IMR-90 (cell line): ENCODE results near the gene DPM1. TPM values are rescaled to one million over a fixed set of nuclear protein-coding genes. Genes with fewer than 3 reads are reported as not detected.

Source experiments
- ATAC-seq: fragments of 200-7000 bp; cut with Tn5 transposase; 2 replicates; pipeline ENCODE4 v1.9.1; 2020; ENCODE audit warnings: low read depth, mild to moderate bottlenecking, moderate library complexity
- BruUV-seq: library from RNA; stranded (reverse); fragments of 400-500 nt; replicated peaks from 2 replicates; lab custom pipeline; 2021; lab: Mats Ljungman, UMichigan
- CTCF ChIA-PET: fragments of 300-600 bp; formaldehyde crosslinking; extraction: SDS; loops from one replicate; lab custom pipeline; 2021; ENCODE audit warnings: antibody characterized with exemption; lab: Yijun Ruan, JAX
- POLR2A ChIA-PET: fragments of 300-600 bp; sonication (Branson Sonifier 250); formaldehyde crosslinking; loops from one replicate; lab custom pipeline; 2022; ENCODE audit warnings: antibody characterized with exemption; ENCODE audit not compliant: unreplicated experiment; lab: Charles Lee
- DNase-seq: peaks from one replicate; pipeline ENCODE4 v3.0.0; 2013
- H2AFZ ChIP-seq: replicated peaks from 2 replicates; pipeline ENCODE3; 2013; ENCODE audit warnings: low read length, mild to moderate bottlenecking; ENCODE audit not compliant: poor library complexity
- H2AK5ac ChIP-seq: 2 replicates; pipeline ENCODE4 v1.6.1; 2013; ENCODE audit warnings: low read depth, low read length, inconsistent platforms
- H2AK9ac ChIP-seq: replicated peaks from 2 replicates; pipeline ENCODE3; 2013; ENCODE audit warnings: mild to moderate bottlenecking, low read depth, low read length, moderate library complexity; ENCODE audit not compliant: poor library complexity
- H2BK120ac ChIP-seq: 2 replicates; pipeline ENCODE4 v1.6.1; 2013; ENCODE audit warnings: low read depth, low read length, inconsistent platforms
- H2BK15ac ChIP-seq: 3 replicates; pipeline ENCODE4 v1.6.1; 2013; ENCODE audit warnings: low read depth, low read length, inconsistent platforms
- H2BK20ac ChIP-seq: 2 replicates; pipeline ENCODE4 v1.6.1; 2013; ENCODE audit warnings: low read depth, mild to moderate bottlenecking, inconsistent platforms, low read length, moderate library complexity
- H2BK5ac ChIP-seq: 2 replicates; pipeline ENCODE4 v1.6.1; 2013; ENCODE audit warnings: mild to moderate bottlenecking, low read depth, low read length, inconsistent platforms; ENCODE audit not compliant: poor library complexity, severe bottlenecking
- H3K14ac ChIP-seq: replicated peaks from 2 replicates; pipeline ENCODE4 v1.6.1; 2013; ENCODE audit warnings: low read depth, low read length, inconsistent platforms
- H3K18ac ChIP-seq: 2 replicates; pipeline ENCODE4 v1.6.1; 2013; ENCODE audit warnings: low read depth, low read length, control low read depth
- H3K23ac ChIP-seq: 2 replicates; pipeline ENCODE4 v1.6.1; 2013; ENCODE audit warnings: low read depth, low read length, inconsistent platforms
- H3K27ac ChIP-seq: 2 replicates; pipeline ENCODE4 v1.5.1; 2013; ENCODE audit warnings: mild to moderate bottlenecking, control low read depth, low read length; ENCODE audit not compliant: insufficient read depth
- H3K27me3 ChIP-seq: 2 replicates; pipeline ENCODE4 v1.6.1; 2013; ENCODE audit warnings: low read length; ENCODE audit not compliant: control insufficient read depth, insufficient read depth
- H3K36me3 ChIP-seq: 2 replicates; pipeline ENCODE4 v1.6.1; 2013; ENCODE audit warnings: low read length, mixed read lengths; ENCODE audit not compliant: control insufficient read depth, insufficient read depth
- H3K4ac ChIP-seq: 2 replicates; pipeline ENCODE4 v1.6.1; 2013; ENCODE audit warnings: low read depth, low read length, inconsistent platforms
- H3K4me1 ChIP-seq: 2 replicates; pipeline ENCODE4 v1.6.1; 2013; ENCODE audit warnings: low read length, mixed read lengths; ENCODE audit not compliant: control insufficient read depth, insufficient read depth
- H3K4me2 ChIP-seq: 2 replicates; pipeline ENCODE4 v1.6.1; 2013; ENCODE audit warnings: low read depth, mild to moderate bottlenecking, control low read depth, low read length, moderate library complexity
- H3K4me3 ChIP-seq: 2 replicates; pipeline ENCODE4 v1.5.1; 2013; ENCODE audit warnings: low read depth, mild to moderate bottlenecking, control low read depth, low read length, moderate library complexity; ENCODE audit not compliant: insufficient read depth
- H3K56ac ChIP-seq: 2 replicates; pipeline ENCODE4 v1.6.1; 2013; ENCODE audit warnings: low read length, inconsistent platforms; ENCODE audit not compliant: insufficient read depth; ENCODE audit errors: extremely low read depth
- H3K79me1 ChIP-seq, 2 experiments: 2 replicates each; pipeline ENCODE4 v1.6.1; 2013; ENCODE audit warnings: low read length in 2 of 2, inconsistent platforms in 1 of 2, low read depth in 1 of 2
- H3K9ac ChIP-seq: 2 replicates; pipeline ENCODE4 v1.6.1; 2013; ENCODE audit warnings: low read depth, low read length, control low read depth
- H3K9me1 ChIP-seq: 2 replicates; pipeline ENCODE4 v1.6.1; 2013; ENCODE audit warnings: low read length, inconsistent platforms; ENCODE audit not compliant: insufficient read depth
- H3K9me3 ChIP-seq: 2 replicates; pipeline ENCODE4 v1.6.1; 2013; ENCODE audit warnings: low read length; ENCODE audit not compliant: control insufficient read depth, insufficient read depth
- H4K20me1 ChIP-seq: 2 replicates; pipeline ENCODE4 v1.6.1; 2013; ENCODE audit warnings: low read length, inconsistent platforms; ENCODE audit not compliant: insufficient read depth
- H4K5ac ChIP-seq: 2 replicates; pipeline ENCODE4 v1.6.1; 2013; ENCODE audit warnings: mild to moderate bottlenecking, low read depth, low read length, control low read depth
- H4K8ac ChIP-seq, 2 experiments: 2 replicates each; pipeline ENCODE4 v1.6.1; 2013; ENCODE audit warnings: low read depth in 2 of 2, low read length in 2 of 2, control low read depth in 1 of 2, inconsistent platforms in 1 of 2
- H4K91ac ChIP-seq: 2 replicates; pipeline ENCODE4 v1.6.1; 2013; ENCODE audit warnings: low read depth, low read length, inconsistent platforms; ENCODE audit not compliant: insufficient read depth
- CEBPB ChIP-seq: IDR thresholded peaks from 2 replicates; pipeline ENCODE4 v1.6.1; 2012; ENCODE audit warnings: low read depth, low read length, improper control_type of control experiment
- CHD1 ChIP-seq: IDR thresholded peaks from 2 replicates; pipeline ENCODE4 v1.6.1; 2012; ENCODE audit warnings: low read depth, low read length, improper control_type of control experiment
- CTCF ChIP-seq: conservative IDR thresholded peaks from 2 replicates; pipeline ENCODE4 v1.5.1; 2012; ENCODE audit warnings: mild to moderate bottlenecking, low read depth, low read length, improper control_type of control experiment
- POLR2A ChIP-seq: IDR thresholded peaks from 2 replicates; pipeline ENCODE4 v1.6.1; 2012; ENCODE audit warnings: mild to moderate bottlenecking, low read depth, low read length
- RFX5 ChIP-seq: IDR thresholded peaks from 2 replicates; pipeline ENCODE4 v1.8.0; 2012; ENCODE audit warnings: low read depth, mild to moderate bottlenecking, low read length, moderate library complexity
- WGBS, 2 experiments: methylation state at CpG; one replicate each; pipeline versions ENCODE4 v1.1.5 to v1.1.7; 2013; ENCODE audit warnings: missing lambda C conversion rate in 2 of 2; ENCODE audit not compliant: insufficient read length in 1 of 2; ENCODE audit errors: extremely low coverage in 2 of 2; 5-methylcytosine and 5-hydroxymethylcytosine counted together
- dilution Hi-C: fragments of 300-500 bp; cut with HindIII; formaldehyde crosslinking; loops from one replicate; pipeline ENCODE4 v1.14.3; 2018; ENCODE audit warnings: low sequenced_read_pairs; ENCODE audit not compliant: unreplicated experiment
- in situ Hi-C: fragments of 300-500 bp; cut with MboI; formaldehyde crosslinking; loops from 3 replicates; pipeline ENCODE4 v1.14.3; 2019; ENCODE audit warnings: low sequenced_read_pairs, inconsistent platforms, mixed read lengths
- intact Hi-C: fragments of 100-400 bp; cut with micrococcal nuclease; formaldehyde crosslinking; loops from 2 replicates; pipeline ENCODE4 v1.10.0; 2022
- polyA plus RNA-seq, 3 experiments: library from polyadenylated mRNA; depleted of rRNA; stranded (reverse); fragments of >200 nt; gene quantifications; 2 replicates each; pipeline ENCODE4 v1.2.3, GENCODE V29; 2012; ENCODE audit warnings: low replicate concordance in 1 of 3
- total RNA-seq: library from RNA; depleted of rRNA; stranded (reverse); fragments of >200 nt; gene quantifications from 2 replicates; pipeline ENCODE4 v1.2.3, GENCODE V29; 2012

The DPM1 gene
- total and polyA plus RNA-seq, 2 of the 4 experiments (the other 2 are of a cell fraction) = 59.1 to 89.1 TPM

- no peak for TF ChIP-seq CTCF
Measured at GRCh38 chr20:50996901-50997865, 38.9 kb upstream of the DPM1 start (continued).

GRCh38 chr20:50995506-50995905, 37.2 kb upstream of the DPM1 start:
- in situ Hi-C loops = loop anchor here (25.0 kb wide), 2 partner anchors 767 to 1092 kb away; partner anchors contain the start of gene ATP9A
- dilution Hi-C loops = no loop called here

More at GRCh38 chr20:50995506-50995905, 37.2 kb upstream of the DPM1 start:
- ATAC-seq (peak; percentile 66), DNase-seq (peak; percentile 67)
- Histone ChIP-seq H2AFZ (no peak overlapping the region), H4K91ac (no peak overlapping the region), H2BK15ac (no peak overlapping the region), H3K79me1 (no peaks in the 10 kb centered on the region), H4K8ac (peak overlapping the region in 1 of 2 experiments; percentile 56; a peak in 1 of 4 replicates), H2BK5ac (no peak overlapping the region), H4K20me1 (no peaks in the 10 kb centered on the region), H3K4me1 (peaks cover 6% of the 10 kb centered on the region), H3K27ac (no peak overlapping the region), H3K9ac (no peak overlapping the region), H3K4me3 (no peak overlapping the region), H4K5ac (no peak overlapping the region), H3K27me3 (no peaks in the 10 kb centered on the region), H3K56ac (no peak overlapping the region), H2AK9ac (no peak overlapping the region), H3K4me2 (no peak overlapping the region), H3K9me1 (peaks cover 19% of the 10 kb centered on the region), H3K4ac (no peak overlapping the region), H3K14ac (no peak overlapping the region), H3K9me3 (no peaks in the 10 kb centered on the region), H2BK20ac (no peak overlapping the region), H2AK5ac (peak overlapping the region; percentile 47), H3K18ac (no peak overlapping the region), H3K23ac (no peak overlapping the region), H3K36me3 (no peaks in the 10 kb centered on the region), H2BK120ac (no peak overlapping the region)
- no CpG with 5 or more reads among the region's 5 CpGs for WGBS, 2 experiments
- TF ChIP-seq CHD1 (no peak), POLR2A (no peak), CEBPB (peak; percentile 58), RFX5 (no peak)
- POLR2A ChIA-PET = no interaction called here
- intact Hi-C loops = no loop called here
- CTCF ChIA-PET = interaction anchor here (0.7 to 1.1 kb wide), 2 partner anchors 9 to 39 kb away, joined by 3 to 4 read pairs; no protein-coding TSS in a partner anchor
- no TSS peak for BruUV-seq
